Transverse colon (tissue), 4 donors: ENCODE data around the gene CEACAM6. TPM values are rescaled to one million over a fixed set of nuclear protein-coding genes. Genes with fewer than 3 reads are reported as not detected.
"Not testable (repeated sequence)": the region's sequence is repeated elsewhere in the genome, so short reads cannot be mapped to it uniquely, and the experiment has no call there.

Experiments
- DNase-seq: peaks from one replicate; pipeline ENCODE4 v3.0.0-alpha.2; 2019
- H3K27ac ChIP-seq, 4 donors: fragments of 200-600 bp; sonication (generic); 2 replicates each; pipeline ENCODE4 v1.5.1; 2016 to 2018; ENCODE audit warnings: inconsistent platforms in 4 of 4
- H3K27me3 ChIP-seq: fragments of 200-600 bp; sonication (generic); 2 replicates; pipeline ENCODE4 v1.5.1; 2017; ENCODE audit warnings: inconsistent platforms
- H3K36me3 ChIP-seq, 4 donors: fragments of 200-600 bp; sonication (generic); 2 replicates each; pipeline ENCODE4 v1.5.1; 2017 to 2019; ENCODE audit warnings: inconsistent platforms in 4 of 4
- H3K4me1 ChIP-seq, 4 donors: fragments of 200-600 bp; sonication (generic); 2 replicates each; pipeline ENCODE4 v1.5.1; 2017 to 2020; ENCODE audit warnings: inconsistent platforms in 4 of 4
- H3K4me3 ChIP-seq, 4 donors: fragments of 200-600 bp; sonication (generic); 1 replicate in 1 of 4; 2 replicates in 3 of 4; pipeline versions ENCODE4 v1.5.1 to v1.6.1; 2017 to 2019; ENCODE audit warnings: inconsistent platforms in 4 of 4
- H3K9me3 ChIP-seq, 2 donors: fragments of 200-600 bp; sonication (generic); 2 replicates each; pipeline ENCODE4 v1.5.1; 2017 to 2019; ENCODE audit warnings: inconsistent platforms in 2 of 2
- CTCF ChIP-seq, 5 experiments: fragments of 200-600 bp in 3 of 5; fragments of 450-650 bp in 2 of 5; sonication (generic) in 3 of 5; IDR thresholded peaks; 1 replicate in 2 of 5; 2 replicates in 3 of 5; pipeline ENCODE4 v1.5.1; 2016 to 2017; ENCODE audit warnings: antibody characterized with exemption in 5 of 5, inconsistent platforms in 3 of 5, mild to moderate bottlenecking in 2 of 5, moderate library complexity in 1 of 5
- EP300 ChIP-seq: sonication (generic); formaldehyde crosslinking; IDR thresholded peaks from one replicate; pipeline ENCODE4 v1.6.1; 2017; ENCODE audit warnings: antibody characterized with exemption, low read depth
- POLR2A ChIP-seq: fragments of 450-650 bp; IDR thresholded peaks from one replicate; pipeline ENCODE4 v1.6.1; 2016; ENCODE audit warnings: antibody characterized with exemption, mild to moderate bottlenecking, moderate library complexity
- POLR2AphosphoS5 ChIP-seq, 3 donors: sonication (generic); formaldehyde crosslinking; IDR thresholded peaks; one replicate each; pipeline ENCODE4 v1.6.1; 2016; ENCODE audit warnings: antibody characterized with exemption in 3 of 3
- WGBS, 2 donors: methylation state at CpG; one replicate each; pipeline ENCODE4 v1.1.5; 2018; ENCODE audit warnings: low coverage in 1 of 2; 5-methylcytosine and 5-hydroxymethylcytosine counted together
- in situ Hi-C, 4 donors: fragments of 200-750 bp; cut with MboI; loops; one replicate each; pipeline versions ENCODE4 v1.15.0 to v1.15.1; 2017; ENCODE audit warnings: low sequenced_read_pairs in 3 of 4, low pct_ligation_motif_present in 1 of 4, low pct_unique_long_range_greater_than_20kb in 1 of 4
- intact Hi-C: fragments of 100-400 bp; cut with DNase I; formaldehyde crosslinking; loops from one replicate; pipeline ENCODE4 v1.15.1; 2023; ENCODE audit warnings: low total_unique reads
- total RNA-seq, 4 donors: library from RNA; depleted of rRNA; stranded (reverse); fragments of >200 nt; gene quantifications; one replicate each; pipeline ENCODE4 v1.1.0, GENCODE V29; 2016

Gene CEACAM6
- total RNA-seq, 4 donors from 2014 or later: 33.8 to 209 (median 104) TPM

GRCh38 chr19:41746593-41747227 lies 8.6 kb upstream of the CEACAM6 start:
- in situ Hi-C loops: no loop called here
- intact Hi-C loops: no loop called here

GRCh38 chr19:41748012-41748411 lies 7.3 kb upstream of the CEACAM6 start:
- Histone ChIP-seq H3K4me3 (no peak overlapping the region), H3K27me3 (peaks cover 5% of the 10 kb centered on the region), H3K36me3 (no peaks in the 10 kb centered on the region), H3K9me3 (no peaks in the 10 kb centered on the region), H3K27ac (no peak overlapping the region), H3K4me1 (peaks cover 14 to 53% (median 26%) of the 10 kb centered on the region in 4 donors)
- in situ Hi-C loops (no loop called here), intact Hi-C loops (no loop called here)
- DNase-seq: no peak
- WGBS, 2 donors: 72 to 79% methylated on average over 3 of the region's 3 CpGs
- no peak for TF ChIP-seq EP300
- no peak for TF ChIP-seq POLR2A
- TF ChIP-seq CTCF (IDR thresholded peaks at IDR 0.05): no peak
- no peak for TF ChIP-seq POLR2AphosphoS5 (IDR thresholded peaks at IDR 0.05)

More at GRCh38 chr19:41746593-41747227, 8.6 kb upstream of the CEACAM6 start:
- Histone ChIP-seq H3K4me3 (no peak overlapping the region), H3K36me3 (no peaks in the 10 kb centered on the region), H3K27me3 (peaks cover 5% of the 10 kb centered on the region), H3K9me3 (no peaks in the 10 kb centered on the region), H3K4me1 (peaks cover 14 to 54% (median 26%) of the 10 kb centered on the region in 4 donors), H3K27ac (peak overlapping the region; percentile 84 to 85 (median 84))
- WGBS, 2 donors: 21 to 27% methylated on average over 7 to 11 of the region's 11 CpGs
- peak; percentile 78 for DNase-seq
- TF ChIP-seq CTCF (IDR thresholded peaks at IDR 0.05): peak; percentile 39 to 82 (median 60)
- no peak for TF ChIP-seq POLR2A
- TF ChIP-seq POLR2AphosphoS5 (IDR thresholded peaks at IDR 0.05): peak in 1 of 3 donors; percentile 18
- TF ChIP-seq EP300: no peak

- H3K9me3 ChIP-seq, H3K36me3 ChIP-seq, DNase-seq, H3K27me3 ChIP-seq, H3K4me3 ChIP-seq, intact Hi-C loops, in situ Hi-C loops: not testable (repeated sequence)
- Histone ChIP-seq H3K4me1 (peaks cover 7 to 40% (median 21%) of the 10 kb centered on the region in 4 donors), H3K27ac (peak overlapping the region in 3 of 4 donors; percentile 27 to 48 (median 35))
- 52% methylated on average over 6 of the region's 10 CpGs; no CpG with 5 or more reads in 1 of the 2 donors for WGBS, 2 donors
These were observed 4.8 kb upstream of the CEACAM6 start for GRCh38 chr19:41750248-41751134.

- Histone ChIP-seq H3K27ac (no peak overlapping the region), H3K4me1 (peaks cover 0 to 32% (median 6%) of the 10 kb centered on the region in 4 donors), H3K4me3 (no peak overlapping the region), H3K27me3 (no peaks in the 10 kb centered on the region), H3K9me3 (no peaks in the 10 kb centered on the region), H3K36me3 (no peaks in the 10 kb centered on the region)
- TF ChIP-seq EP300 (no peak), CTCF (IDR thresholded peaks at IDR 0.05) (peak; percentile 70 to 86 (median 81))
- intact Hi-C loops: no loop called here
- 8 to 13% methylated on average over 6 to 12 of the region's 12 CpGs for WGBS, 2 donors
- in situ Hi-C loops: no loop called here
- DNase-seq: peak; percentile 83
These were observed 2.2 kb upstream of the CEACAM6 start for GRCh38 chr19:41753159-41753558.
